ENCODE data around the gene TSPAN5. TPM values are rescaled to one million over a fixed set of nuclear protein-coding genes. Genes with fewer than 3 reads are reported as not detected.

Gene TSPAN5
- total RNA-seq, 1 donor from 2014 or later, result 1.6 TPM

DNA sequence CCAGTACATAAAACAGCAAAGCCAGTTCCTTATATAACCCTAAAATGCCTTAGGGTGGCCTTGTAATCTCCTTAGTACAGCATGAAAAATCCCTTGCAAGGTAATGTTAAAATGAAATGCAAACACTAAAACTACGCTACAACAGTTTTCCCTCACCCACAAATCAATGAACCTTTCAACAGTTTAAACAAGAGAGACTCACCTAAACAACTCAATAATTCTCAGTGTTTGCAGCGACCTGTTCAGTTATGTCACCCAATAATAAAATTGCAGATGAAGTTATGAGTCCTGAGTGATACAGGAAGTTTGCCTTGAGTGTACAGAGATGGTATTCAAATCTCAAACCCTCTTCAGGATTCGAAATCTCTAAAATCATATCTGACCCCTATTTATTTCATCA lies 25.3 kb downstream of the TSPAN5 start:
- Mint-ChIP-seq H3K9me3 (no peaks in the 10 kb centered on the region), H3K4me3 (no peak overlapping the region), H3K27ac (no peak overlapping the region), H3K36me3 (ENCODE audit: low read depth) (no peaks in the 10 kb centered on the region), H3K27me3 (no peaks in the 10 kb centered on the region), H3K4me1 (no peaks in the 10 kb centered on the region)
- TF ChIP-seq, protein P1, sequence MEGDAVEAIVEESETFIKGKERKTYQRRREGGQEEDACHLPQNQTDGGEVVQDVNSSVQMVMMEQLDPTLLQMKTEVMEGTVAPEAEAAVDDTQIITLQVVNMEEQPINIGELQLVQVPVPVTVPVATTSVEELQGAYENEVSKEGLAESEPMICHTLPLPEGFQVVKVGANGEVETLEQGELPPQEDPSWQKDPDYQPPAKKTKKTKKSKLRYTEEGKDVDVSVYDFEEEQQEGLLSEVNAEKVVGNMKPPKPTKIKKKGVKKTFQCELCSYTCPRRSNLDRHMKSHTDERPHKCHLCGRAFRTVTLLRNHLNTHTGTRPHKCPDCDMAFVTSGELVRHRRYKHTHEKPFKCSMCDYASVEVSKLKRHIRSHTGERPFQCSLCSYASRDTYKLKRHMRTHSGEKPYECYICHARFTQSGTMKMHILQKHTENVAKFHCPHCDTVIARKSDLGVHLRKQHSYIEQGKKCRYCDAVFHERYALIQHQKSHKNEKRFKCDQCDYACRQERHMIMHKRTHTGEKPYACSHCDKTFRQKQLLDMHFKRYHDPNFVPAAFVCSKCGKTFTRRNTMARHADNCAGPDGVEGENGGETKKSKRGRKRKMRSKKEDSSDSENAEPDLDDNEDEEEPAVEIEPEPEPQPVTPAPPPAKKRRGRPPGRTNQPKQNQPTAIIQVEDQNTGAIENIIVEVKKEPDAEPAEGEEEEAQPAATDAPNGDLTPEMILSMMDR (IDR thresholded peaks at IDR 0.05), result no peak
- no peak for DNase-seq
- ATAC-seq (ENCODE audit: low read depth), result no peak
- intact Hi-C loops (cut with micrococcal nuclease), result no loop called here
- POLR2A ChIA-PET, result no interaction called here
- CTCF ChIA-PET, result no interaction called here

DNA sequence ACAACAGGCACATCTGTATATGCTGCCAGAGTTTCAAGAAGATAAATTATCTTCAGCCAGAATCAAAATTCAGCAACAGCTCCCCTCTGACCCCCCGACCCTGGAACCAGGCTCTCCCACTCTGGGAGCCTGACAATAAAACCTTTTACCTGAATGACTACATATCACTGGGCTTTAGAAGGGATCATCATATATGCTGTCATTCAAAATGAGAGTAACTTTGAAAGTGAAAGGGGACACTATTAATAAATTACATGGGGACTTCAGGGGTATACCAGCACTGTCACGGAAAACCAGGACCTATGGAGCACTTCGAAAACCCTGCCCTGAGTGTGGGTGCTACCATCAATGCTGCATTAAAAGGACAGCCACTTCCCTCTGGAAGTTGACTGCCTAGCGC lies 26.2 kb downstream of the TSPAN5 start:
- ChIA-PET POLR2A (no interaction called here), CTCF (no interaction called here)
- H3K27ac Mint-ChIP-seq, result no peak overlapping the region
- H3K4me3 Mint-ChIP-seq, result no peak overlapping the region
- TF ChIP-seq, protein P1 (IDR thresholded peaks at IDR 0.05), result no peak
- H3K9me3 Mint-ChIP-seq, result no peaks in the 10 kb centered on the region
- no peak for ATAC-seq (ENCODE audit: low read depth)
- no peak for DNase-seq
- intact Hi-C loops (cut with micrococcal nuclease), result no loop called here
- H3K27me3 Mint-ChIP-seq, result no peaks in the 10 kb centered on the region
- no peaks in the 10 kb centered on the region for H3K4me1 Mint-ChIP-seq
- H3K36me3 Mint-ChIP-seq (ENCODE audit: low read depth), result no peaks in the 10 kb centered on the region

DNA sequence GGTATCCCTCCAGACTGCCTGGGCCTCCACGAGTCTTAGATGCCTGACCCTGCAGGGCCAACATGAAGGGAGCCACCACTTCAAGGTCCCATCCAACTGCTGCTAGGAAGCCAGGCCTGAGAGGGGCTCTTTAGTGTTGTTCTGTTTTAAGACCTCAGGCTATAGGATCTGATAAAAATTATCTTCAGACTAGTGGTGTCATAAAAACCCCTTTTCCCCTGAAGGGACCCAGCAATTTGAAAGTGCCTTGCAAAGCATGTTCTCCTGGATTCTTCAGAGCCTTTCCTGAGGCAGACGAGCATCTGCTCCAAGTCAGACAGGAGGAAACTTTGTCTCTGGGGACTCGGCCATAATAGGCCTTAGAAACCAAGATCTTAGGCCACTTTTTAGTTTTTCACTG lies 26.9 kb downstream of the TSPAN5 start:
- TF ChIP-seq, protein P1 (IDR thresholded peaks at IDR 0.05), result no peak
- H3K36me3 Mint-ChIP-seq (ENCODE audit: low read depth), result no peaks in the 10 kb centered on the region
- intact Hi-C loops (cut with micrococcal nuclease), result no loop called here
- CTCF ChIA-PET, result interaction anchor here (0.6 kb wide), 1 partner anchor 66 kb away, joined by 3 read pairs; no protein-coding TSS in a partner anchor
- no peaks in the 10 kb centered on the region for H3K9me3 Mint-ChIP-seq
- no peak overlapping the region for H3K4me3 Mint-ChIP-seq
- ATAC-seq (ENCODE audit: low read depth) (no peak), DNase-seq (no peak)
- H3K27me3 Mint-ChIP-seq, result no peaks in the 10 kb centered on the region
- H3K4me1 Mint-ChIP-seq, result no peaks in the 10 kb centered on the region
- no peak overlapping the region for H3K27ac Mint-ChIP-seq
- POLR2A ChIA-PET, result no interaction called here

DNA sequence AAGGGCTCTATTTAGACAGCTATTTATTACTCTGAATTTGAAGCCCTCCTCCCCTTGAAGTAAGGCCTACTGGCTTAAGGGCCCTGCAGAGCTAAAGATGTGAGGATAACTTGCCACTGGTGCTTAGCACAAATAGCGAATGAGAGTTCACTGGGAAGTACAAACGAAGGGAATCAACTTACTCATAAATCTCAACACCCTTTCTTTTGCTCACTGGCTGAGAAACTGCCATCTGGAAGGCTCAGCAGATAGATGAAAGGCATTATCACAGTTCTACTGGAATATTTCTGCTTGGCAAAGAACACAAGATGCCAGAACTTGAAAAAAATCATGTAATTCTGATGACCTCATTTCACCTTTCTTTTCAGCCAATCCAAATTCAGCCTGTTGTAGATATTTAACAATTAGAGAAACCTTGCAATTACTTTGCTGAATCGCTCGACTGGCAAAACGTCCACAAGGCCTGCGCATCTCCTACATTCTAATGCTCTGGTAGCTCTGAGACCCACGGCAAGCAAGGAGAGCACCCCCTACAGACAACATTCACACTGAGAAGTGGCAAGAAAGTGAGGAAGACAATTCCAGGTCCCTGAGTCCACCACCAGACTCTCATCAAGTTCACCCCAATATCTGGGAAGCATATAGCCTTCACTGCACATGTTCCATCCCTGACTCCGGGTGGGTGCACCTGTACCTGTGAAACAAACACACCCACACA lies 27.5 kb downstream of the TSPAN5 start:
- H3K27me3 Mint-ChIP-seq, result no peaks in the 10 kb centered on the region
- ChIA-PET POLR2A (no interaction called here), CTCF (interaction anchor here (0.6 kb wide), 1 partner anchor 65 kb away, joined by 3 read pairs; no protein-coding TSS in a partner anchor)
- H3K4me1 Mint-ChIP-seq, result no peaks in the 10 kb centered on the region
- ATAC-seq (ENCODE audit: low read depth), result no peak
- no peak overlapping the region for H3K4me3 Mint-ChIP-seq
- no peaks in the 10 kb centered on the region for H3K36me3 Mint-ChIP-seq (ENCODE audit: low read depth)
- H3K9me3 Mint-ChIP-seq, result no peaks in the 10 kb centered on the region
- intact Hi-C loops (cut with micrococcal nuclease), result no loop called here
- no peak for DNase-seq
- no peak overlapping the region for H3K27ac Mint-ChIP-seq
- TF ChIP-seq, protein P1 (IDR thresholded peaks at IDR 0.05), result no peak

DNA sequence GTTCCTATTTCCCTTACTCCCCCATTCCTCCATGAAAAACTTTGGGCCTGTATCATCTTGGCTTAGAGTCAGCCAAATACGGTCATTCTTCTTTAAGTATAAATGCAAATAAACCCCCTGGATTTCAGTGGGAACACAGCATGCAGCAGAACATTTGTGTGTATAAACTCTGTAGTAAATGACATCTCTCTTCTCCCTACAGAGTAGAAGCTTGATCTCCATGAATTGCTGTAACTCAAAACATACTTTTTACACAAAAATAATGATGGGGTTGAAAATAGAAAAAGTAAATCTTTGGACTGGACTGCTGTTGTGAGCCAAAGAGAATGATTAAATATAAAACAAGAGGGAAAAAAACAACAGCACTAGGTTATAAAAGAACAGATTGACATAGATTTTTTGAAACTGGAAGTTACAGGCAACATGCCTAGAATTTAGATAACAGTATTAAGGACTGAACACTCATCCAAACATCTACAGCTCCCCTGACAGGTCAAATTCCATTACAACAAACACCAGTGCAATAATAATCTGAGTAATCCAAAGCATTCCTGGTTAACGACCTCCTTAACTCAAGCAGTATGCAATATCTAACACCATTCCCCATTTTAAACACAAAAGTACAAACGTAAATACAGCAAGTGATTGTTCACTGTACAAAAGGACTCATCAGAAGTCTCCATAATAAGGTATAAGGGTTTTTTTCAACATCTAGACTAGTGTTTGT lies 30.7 kb downstream of the TSPAN5 start:
- POLR2A ChIA-PET, result no interaction called here
- CTCF ChIA-PET, result no interaction called here
- Mint-ChIP-seq H3K9me3 (no peaks in the 10 kb centered on the region), H3K27me3 (no peaks in the 10 kb centered on the region), H3K4me3 (no peak overlapping the region), H3K36me3 (ENCODE audit: low read depth) (no peaks in the 10 kb centered on the region), H3K4me1 (no peaks in the 10 kb centered on the region), H3K27ac (no peak overlapping the region)
- TF ChIP-seq, protein P1 (IDR thresholded peaks at IDR 0.05), result no peak
- no peak for ATAC-seq (ENCODE audit: low read depth)
- no peak for DNase-seq
- intact Hi-C loops (cut with micrococcal nuclease), result no loop called here
